NB4 (cell line): ENCODE measurements around the gene GEMIN5.

ENCODE experiments used
- DNase-seq: peaks from one replicate; pipeline ENCODE4 v3.0.0; 2010; ENCODE audit warnings: low read depth
- H3K4me3 ChIP-seq: one replicate; pipeline ENCODE4 v1.5.1; 2011; ENCODE audit warnings: mild to moderate bottlenecking, low read depth, low read length, moderate library complexity
- MYC ChIP-seq: IDR thresholded peaks from 2 replicates; pipeline ENCODE4 v1.6.1; 2011; ENCODE audit warnings: low read depth, low read length
- POLR2A ChIP-seq: IDR thresholded peaks from 2 replicates; pipeline ENCODE4 v1.6.1; 2011; ENCODE audit warnings: mild to moderate bottlenecking; ENCODE audit not compliant: insufficient read length; ENCODE audit errors: extremely low read depth
- TF ChIP-seq, protein P1 (sequence below): IDR thresholded peaks from one replicate; pipeline ENCODE4 v1.5.1; 2012; ENCODE audit warnings: low read depth, low read length
- TF ChIP-seq, protein P2 (sequence below): IDR thresholded peaks from 2 replicates; pipeline ENCODE4 v1.6.1; 2011; ENCODE audit warnings: low read depth, low read length

The GEMIN5 gene

DNA sequence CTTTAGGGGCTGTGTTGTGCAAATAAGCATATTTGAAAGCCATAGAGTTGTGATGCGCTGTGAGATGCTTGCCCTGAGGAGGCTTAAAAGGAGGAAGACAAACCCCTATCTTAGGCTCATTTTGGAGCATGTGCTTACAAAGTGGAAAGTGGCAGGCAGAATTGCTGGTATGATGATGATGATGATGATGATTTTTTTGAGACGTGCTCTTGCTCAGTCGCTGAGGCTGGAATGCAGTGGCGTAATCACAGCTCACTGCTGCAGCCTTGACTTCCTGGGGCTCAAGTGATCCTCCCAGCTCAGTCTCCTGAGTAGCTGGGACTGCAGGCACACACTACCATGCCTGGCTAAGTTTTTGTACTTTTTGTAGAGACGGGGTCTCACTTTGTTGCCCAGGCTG is 77.9 kb downstream of the GEMIN5 start:
- peak; percentile 80 for DNase-seq
- TF ChIP-seq, protein P1, sequence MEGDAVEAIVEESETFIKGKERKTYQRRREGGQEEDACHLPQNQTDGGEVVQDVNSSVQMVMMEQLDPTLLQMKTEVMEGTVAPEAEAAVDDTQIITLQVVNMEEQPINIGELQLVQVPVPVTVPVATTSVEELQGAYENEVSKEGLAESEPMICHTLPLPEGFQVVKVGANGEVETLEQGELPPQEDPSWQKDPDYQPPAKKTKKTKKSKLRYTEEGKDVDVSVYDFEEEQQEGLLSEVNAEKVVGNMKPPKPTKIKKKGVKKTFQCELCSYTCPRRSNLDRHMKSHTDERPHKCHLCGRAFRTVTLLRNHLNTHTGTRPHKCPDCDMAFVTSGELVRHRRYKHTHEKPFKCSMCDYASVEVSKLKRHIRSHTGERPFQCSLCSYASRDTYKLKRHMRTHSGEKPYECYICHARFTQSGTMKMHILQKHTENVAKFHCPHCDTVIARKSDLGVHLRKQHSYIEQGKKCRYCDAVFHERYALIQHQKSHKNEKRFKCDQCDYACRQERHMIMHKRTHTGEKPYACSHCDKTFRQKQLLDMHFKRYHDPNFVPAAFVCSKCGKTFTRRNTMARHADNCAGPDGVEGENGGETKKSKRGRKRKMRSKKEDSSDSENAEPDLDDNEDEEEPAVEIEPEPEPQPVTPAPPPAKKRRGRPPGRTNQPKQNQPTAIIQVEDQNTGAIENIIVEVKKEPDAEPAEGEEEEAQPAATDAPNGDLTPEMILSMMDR, result no peak
- TF ChIP-seq POLR2A (no peak), MYC (no peak)
- TF ChIP-seq, protein P2, sequence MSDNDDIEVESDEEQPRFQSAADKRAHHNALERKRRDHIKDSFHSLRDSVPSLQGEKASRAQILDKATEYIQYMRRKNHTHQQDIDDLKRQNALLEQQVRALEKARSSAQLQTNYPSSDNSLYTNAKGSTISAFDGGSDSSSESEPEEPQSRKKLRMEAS, result no peak
- H3K4me3 ChIP-seq, result peak overlapping the region; percentile 99

DNA sequence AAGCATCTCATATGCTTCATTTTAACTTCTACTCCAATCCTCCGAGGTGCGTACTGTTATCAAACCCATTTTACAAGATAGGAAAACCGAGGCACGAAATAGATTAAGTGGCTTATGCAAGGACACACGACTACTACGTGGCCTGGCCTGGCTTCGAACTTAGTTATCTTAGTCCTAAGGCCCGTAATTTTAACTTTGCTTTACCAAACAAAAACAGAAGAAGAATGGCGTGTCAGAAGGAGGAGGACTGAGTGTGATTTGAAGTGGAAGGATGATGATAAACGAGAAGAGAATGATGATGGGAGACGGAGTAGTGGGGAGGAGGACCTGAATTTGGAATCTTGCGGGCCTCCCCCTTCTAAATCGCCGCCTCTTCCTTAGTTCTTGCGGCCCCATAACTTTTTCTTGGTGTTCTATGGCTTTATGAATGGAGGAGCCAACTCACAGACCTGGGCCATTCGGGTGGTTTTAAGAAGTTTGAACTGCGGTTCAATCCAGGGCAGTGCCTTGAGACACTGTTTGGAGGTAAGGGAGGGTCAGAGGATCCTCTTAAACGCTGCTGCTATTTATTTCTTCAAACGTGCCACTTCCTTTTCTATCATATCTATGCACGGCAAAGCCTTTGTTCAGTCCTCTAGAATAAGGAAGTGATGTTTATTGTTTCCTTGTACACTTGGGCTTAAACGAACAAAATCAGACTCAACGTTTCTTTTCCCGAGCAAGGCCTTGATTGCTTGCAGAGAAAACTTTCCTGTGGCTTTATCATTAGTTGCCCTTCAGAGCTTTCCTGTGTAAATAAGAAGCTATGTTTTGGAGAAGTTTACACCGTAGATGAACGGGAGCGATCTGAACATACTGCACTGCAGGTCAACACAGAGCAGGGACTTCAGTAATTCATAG is 78.8 kb downstream of the GEMIN5 start:
- H3K4me3 ChIP-seq, result peak overlapping the region; percentile 99
- DNase-seq, result peak; percentile 82
- no peak for TF ChIP-seq MYC
- TF ChIP-seq, protein P2, result peak; percentile 11; the same call in 1 of the 2 replicates
- no peak for TF ChIP-seq POLR2A

DNA sequence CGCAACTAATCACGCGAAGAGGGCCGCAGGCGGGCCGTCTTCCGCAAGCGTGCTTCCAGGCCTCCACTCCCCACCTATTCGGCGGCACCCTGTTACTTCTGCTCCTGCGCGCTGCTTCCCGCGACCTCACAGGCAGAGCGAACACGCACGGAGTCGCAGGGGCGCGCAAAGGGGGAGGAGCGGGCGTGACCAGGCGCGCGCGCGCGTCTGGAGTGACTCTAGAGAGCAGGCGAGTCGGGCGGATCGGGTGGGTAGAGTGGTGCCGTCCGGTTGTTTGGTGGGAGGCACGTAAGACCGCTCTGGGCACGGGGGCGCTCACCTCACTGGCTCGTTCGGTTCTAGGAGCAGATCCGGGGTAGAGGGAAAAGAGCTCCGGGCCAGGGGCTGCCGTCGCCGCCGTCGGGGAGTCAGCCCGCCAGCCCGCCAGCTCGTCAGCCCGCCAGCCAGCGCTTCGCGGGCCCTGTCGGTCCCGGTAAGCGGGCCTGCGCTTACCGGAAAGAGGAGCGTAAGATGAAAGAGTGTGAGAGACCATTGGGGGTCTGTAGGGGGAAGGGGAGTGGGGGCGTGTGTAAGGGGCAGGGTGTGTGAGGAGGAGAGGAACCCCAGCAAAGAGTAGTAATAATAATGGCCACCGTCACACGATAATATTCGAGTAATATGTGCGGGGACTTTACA is 79.6 kb downstream of the GEMIN5 start, which contains the start of gene CNOT8:
Gene CNOT8, plus strand, starts transcription at position 331 of the 675 bp plus-strand sequence. CDS start 4,652 bp downstream, outside the sequence.
- peak within 1 kb of the TSS; percentile 99 for H3K4me3 ChIP-seq
- peak; percentile 88 for TF ChIP-seq POLR2A
- TF ChIP-seq MYC, result peak; percentile 72
- TF ChIP-seq, protein P2, result peak; percentile 76
- TF ChIP-seq, protein P1, result no peak
- DNase-seq, result peak; percentile 99

DNA sequence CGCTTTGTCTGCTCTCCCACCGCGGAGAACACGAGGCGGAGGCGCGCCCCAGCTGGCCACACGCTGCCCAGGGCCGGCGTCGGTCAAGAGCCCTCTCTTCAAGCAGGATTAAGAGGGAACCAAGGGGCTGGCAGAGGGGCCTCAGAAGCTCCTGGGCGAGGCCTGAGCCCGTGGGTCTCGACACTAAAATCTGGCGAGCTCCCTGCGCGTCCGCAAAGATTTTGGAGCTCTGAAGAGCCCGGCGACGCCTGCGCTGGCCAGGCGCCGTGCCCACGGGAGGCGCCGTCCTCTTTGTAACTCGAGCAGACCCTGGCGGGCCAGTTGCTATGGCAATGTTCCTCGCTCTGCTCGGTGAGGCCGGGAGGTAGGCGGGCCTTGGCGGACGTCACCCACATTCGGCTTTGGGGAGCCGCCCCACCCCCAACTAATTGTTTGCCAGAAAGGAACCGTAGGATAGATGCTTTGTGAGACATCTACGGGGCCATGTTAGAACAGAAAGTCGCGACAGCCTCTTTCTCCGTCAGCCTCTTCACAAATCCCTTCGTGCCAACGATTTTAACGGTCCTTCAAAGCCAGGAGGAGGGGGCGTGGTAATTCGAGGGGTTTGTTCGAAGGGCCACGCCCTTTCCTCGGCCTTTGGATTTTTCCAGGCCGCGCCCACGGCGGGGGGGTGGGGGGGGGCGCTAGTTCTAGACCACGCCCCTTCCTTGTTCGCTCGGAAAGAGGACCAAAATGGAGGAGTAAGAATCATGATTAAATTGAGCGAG is 80.3 kb downstream of the GEMIN5 start:
- peak; percentile 93 for DNase-seq
- TF ChIP-seq POLR2A, result no peak
- TF ChIP-seq, protein P1, result no peak
- TF ChIP-seq, protein P2, result peak; percentile 70
- peak; percentile 91 for TF ChIP-seq MYC
- H3K4me3 ChIP-seq, result peak overlapping the region; percentile 99

DNA sequence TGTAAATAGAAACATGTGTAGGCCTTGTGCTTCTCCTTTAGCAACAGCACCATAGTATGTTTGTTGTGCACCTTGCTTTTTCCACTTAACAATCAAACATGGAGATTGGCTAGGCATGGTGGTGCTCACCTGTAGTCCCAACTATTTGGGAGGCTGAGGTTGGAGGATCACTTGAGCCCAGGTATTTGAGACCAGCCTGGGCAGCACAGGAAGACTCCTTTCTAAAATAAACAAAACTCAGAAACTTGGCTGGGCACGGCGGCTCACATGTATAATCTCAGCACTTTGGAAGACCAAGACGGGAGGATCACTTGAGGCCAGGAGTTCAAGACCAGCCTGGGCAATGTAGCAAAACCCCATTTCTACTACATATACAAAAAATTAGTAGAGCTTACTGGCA is 86.7 kb downstream of the GEMIN5 start:
- no peak for DNase-seq
- TF ChIP-seq, protein P1, result no peak
- no peak for TF ChIP-seq POLR2A

More for the DNA sequence above, 86.7 kb downstream of the GEMIN5 start:
- no peak overlapping the region for H3K4me3 ChIP-seq
